ENCODE measurements around the gene LOC101059915.
A peak's percentile ranks its signal among the peaks of the same experiment; 100 is the strongest.
"Not testable (repeated sequence)": the region's sequence is repeated elsewhere in the genome, so short reads cannot be mapped to it uniquely, and the experiment has no call there.

The LOC101059915 gene

DNA sequence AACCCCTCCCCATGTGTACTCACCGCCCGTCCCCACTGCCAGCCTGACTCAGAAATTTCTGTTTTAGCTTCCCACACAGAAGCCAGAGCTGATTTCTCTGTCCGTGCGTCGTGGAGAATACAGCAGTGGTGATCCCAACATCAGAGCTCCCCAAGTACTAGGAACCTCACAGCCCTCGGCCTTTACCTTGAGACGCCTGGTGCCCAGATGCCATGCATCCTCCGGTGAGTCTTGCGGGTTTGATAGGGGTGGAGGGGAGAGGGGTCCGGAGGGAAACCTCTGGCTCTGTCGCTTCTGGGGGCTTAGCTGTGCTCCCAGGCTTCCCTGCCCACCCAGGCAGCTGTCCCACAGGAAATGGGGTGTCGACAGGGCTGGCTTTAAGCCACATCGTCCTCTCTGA is 2.1 kb downstream of the LOC101059915 start:
- no peaks in the 10 kb centered on the region for H3K9me3 ChIP-seq
- ATAC-seq (no peak), DNase-seq (no peak)
- no peak overlapping the region for H3K4me3 ChIP-seq
- in situ Hi-C loops (cut with MboI; ENCODE audit: low sequenced_read_pairs in 4 of 4): no loop called here
- no peaks in the 10 kb centered on the region for H3K27me3 ChIP-seq
- TF ChIP-seq POLR2A (IDR thresholded peaks at IDR 0.05): no peak
- no peak for TF ChIP-seq CTCF (IDR thresholded peaks at IDR 0.05 in 4 of 5, conservative IDR thresholded peaks at IDR 0.05 in 1 of 5)
- H3K36me3 ChIP-seq: no peaks in the 10 kb centered on the region
- intact Hi-C loops (cut with DNase I; ENCODE audit: low total_unique reads): no loop called here
- no peak overlapping the region for H3K27ac ChIP-seq
- H3K4me1 ChIP-seq: no peaks in the 10 kb centered on the region

- intact Hi-C loops (cut with DNase I; ENCODE audit: low total_unique reads); H3K36me3 ChIP-seq; H3K4me1 ChIP-seq; H3K9me3 ChIP-seq; ATAC-seq; H3K4me3 ChIP-seq; in situ Hi-C loops (cut with MboI; ENCODE audit: low sequenced_read_pairs in 4 of 4); H3K27ac ChIP-seq; DNase-seq; H3K27me3 ChIP-seq: not testable (repeated sequence)
- TF ChIP-seq CTCF (IDR thresholded peaks at IDR 0.05 in 4 of 5, conservative IDR thresholded peaks at IDR 0.05 in 1 of 5): peak in 1 of 5 experiments; percentile 6
These were observed 2.6 kb downstream of the LOC101059915 start for GRCh38 chrX:71669947-71670346.

DNA sequence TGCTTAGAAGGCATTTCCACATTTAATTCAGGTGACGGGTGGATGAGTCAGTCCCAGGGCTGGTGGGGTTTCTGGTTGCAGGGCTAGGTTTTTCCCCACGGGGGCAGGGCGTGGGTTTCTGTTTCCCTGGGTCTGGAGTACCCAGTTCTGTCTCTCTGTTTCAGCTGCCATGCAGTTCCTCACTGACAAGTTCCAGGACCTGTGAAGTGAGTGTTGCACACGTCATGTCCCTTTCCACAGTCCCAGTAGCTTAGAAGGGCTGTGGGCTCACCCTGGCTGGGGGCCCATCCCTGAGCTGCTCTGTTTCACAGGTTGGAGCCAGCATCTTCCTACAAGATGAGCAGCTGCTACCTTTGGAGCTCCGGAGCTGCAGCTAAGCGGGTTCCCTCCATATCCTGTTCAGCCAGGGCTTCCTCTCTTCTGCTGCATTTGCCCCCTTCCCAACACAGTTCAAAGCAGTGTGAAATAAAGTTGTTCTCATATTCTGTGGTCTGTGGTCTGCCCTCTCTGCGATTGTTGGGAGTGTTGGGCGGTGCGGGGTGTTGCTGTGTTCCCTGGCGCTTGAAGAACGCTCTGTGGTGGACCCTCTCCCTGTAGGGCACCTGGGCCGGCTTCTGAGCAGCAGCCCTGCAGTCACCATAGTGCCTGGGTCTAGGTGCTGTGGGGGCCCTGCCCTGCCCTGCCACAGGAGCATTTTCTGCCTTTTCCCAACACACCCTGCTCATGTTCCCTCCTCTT is 3.9 kb downstream of the LOC101059915 start:
- no peak for DNase-seq
- Histone ChIP-seq H3K27ac (no peak overlapping the region), H3K36me3 (no peaks in the 10 kb centered on the region), H3K9me3 (no peaks in the 10 kb centered on the region), H3K27me3 (no peaks in the 10 kb centered on the region), H3K4me1 (no peaks in the 10 kb centered on the region), H3K4me3 (no peak overlapping the region)
- intact Hi-C loops (cut with DNase I; ENCODE audit: low total_unique reads): no loop called here
- in situ Hi-C loops (cut with MboI; ENCODE audit: low sequenced_read_pairs in 4 of 4): no loop called here
- no peak for ATAC-seq
- TF ChIP-seq POLR2A (IDR thresholded peaks at IDR 0.05): no peak
- no peak for TF ChIP-seq CTCF (IDR thresholded peaks at IDR 0.05 in 4 of 5, conservative IDR thresholded peaks at IDR 0.05 in 1 of 5)

GRCh38 chrX:71671938-71672337 is 4.6 kb downstream of the LOC101059915 start:
- in situ Hi-C loops (cut with MboI; ENCODE audit: low sequenced_read_pairs in 4 of 4): no loop called here
- H3K9me3 ChIP-seq: no peaks in the 10 kb centered on the region
- intact Hi-C loops (cut with DNase I; ENCODE audit: low total_unique reads): no loop called here
- no peak overlapping the region for H3K27ac ChIP-seq
- no peaks in the 10 kb centered on the region for H3K4me1 ChIP-seq
- TF ChIP-seq POLR2A (IDR thresholded peaks at IDR 0.05): no peak
- TF ChIP-seq CTCF (IDR thresholded peaks at IDR 0.05 in 4 of 5, conservative IDR thresholded peaks at IDR 0.05 in 1 of 5): no peak
- ATAC-seq: no peak
- no peak overlapping the region for H3K4me3 ChIP-seq
- H3K36me3 ChIP-seq: no peaks in the 10 kb centered on the region
- H3K27me3 ChIP-seq: no peaks in the 10 kb centered on the region
- DNase-seq: no peak

DNA sequence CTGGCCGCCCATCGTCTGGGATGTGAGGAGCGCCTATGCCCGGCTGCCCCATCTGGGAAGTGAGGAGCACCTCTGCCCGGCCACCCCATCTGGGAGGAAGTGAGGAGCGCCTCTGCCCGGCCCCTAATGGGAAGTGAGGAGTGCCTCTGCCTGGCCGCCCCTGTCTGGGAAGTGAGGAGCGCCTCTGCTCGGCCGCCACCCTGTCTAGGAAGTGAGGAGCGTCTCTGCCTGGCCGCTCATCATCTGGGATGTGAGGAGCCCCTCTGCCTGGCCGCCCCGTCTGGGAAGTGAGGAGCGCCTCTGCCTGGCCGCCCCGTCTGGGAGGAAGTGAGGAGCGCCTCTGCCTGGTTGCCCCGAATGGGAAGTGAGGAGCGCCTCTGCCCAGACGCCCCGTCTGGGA is 8.3 kb downstream of the LOC101059915 start:
- not testable (repeated sequence) for H3K36me3 ChIP-seq, H3K4me1 ChIP-seq, H3K9me3 ChIP-seq

DNA sequence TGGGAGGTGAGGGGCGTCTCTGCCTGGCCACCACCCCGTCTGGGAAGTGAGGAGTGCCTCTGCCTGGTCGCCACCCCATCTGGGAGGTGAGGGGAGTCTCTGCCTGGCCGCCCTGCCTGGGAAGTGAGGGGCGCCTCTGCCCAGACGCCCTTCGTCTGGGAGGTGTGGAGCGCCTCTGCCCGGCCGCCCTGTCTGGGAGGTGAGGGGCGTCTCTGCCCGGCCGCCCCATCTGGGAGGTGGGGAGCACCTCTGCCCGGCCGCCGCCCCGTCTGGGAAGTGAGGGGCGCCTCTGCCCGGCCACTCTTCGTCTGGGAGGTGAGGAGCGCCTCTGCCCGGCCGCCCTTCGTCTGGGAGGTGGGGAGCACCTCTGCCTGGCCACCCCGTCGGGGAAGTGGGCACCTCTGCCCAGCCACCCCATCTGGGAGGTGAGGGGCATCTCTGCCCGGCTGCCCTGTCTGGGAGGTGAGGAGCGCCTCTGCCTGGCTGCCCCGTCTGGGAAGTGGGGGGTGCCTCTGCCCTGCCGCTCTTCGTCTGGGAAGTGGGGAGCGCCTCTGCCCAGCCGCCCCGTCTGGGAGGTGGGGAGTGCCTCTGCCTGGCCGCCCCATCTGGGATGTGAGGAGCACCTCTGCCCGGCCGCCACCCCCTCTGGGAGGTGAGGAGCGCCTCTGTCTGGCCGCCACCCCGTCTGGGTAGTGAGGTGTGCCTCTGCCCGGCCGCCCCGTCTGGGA is 8.9 kb downstream of the LOC101059915 start:
- H3K9me3 ChIP-seq; H3K27me3 ChIP-seq; H3K4me1 ChIP-seq; ATAC-seq; H3K27ac ChIP-seq; intact Hi-C loops (cut with DNase I; ENCODE audit: low total_unique reads); DNase-seq; H3K4me3 ChIP-seq; H3K36me3 ChIP-seq; in situ Hi-C loops (cut with MboI; ENCODE audit: low sequenced_read_pairs in 4 of 4): not testable (repeated sequence)

More for the DNA sequence above, 8.3 kb downstream of the LOC101059915 start:
- H3K27ac ChIP-seq; intact Hi-C loops (cut with DNase I; ENCODE audit: low total_unique reads); ATAC-seq; DNase-seq; H3K4me3 ChIP-seq; H3K27me3 ChIP-seq; in situ Hi-C loops (cut with MboI; ENCODE audit: low sequenced_read_pairs in 4 of 4): not testable (repeated sequence)

DNA sequence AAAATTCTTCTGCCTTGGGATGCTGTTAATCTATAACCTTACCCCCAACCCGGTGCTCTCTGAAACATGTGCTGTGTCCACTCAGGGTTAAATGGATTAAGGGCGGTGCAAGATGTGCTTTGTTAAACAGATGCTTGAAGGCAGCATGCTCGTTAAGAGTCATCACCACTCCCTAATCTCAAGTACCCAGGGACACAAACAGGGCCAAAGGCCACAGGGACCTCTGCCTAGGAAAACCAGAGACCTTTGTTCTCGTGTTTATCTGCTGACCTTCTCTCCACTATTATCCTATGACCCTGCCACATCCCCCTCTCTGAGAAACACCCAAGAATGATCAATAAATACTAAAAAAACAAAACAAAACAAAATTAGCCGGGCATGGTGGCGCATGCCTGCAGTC is 9.8 kb downstream of the LOC101059915 start:
- H3K36me3 ChIP-seq; H3K9me3 ChIP-seq; H3K4me3 ChIP-seq; ATAC-seq; in situ Hi-C loops (cut with MboI; ENCODE audit: low sequenced_read_pairs in 4 of 4); H3K4me1 ChIP-seq; DNase-seq; intact Hi-C loops (cut with DNase I; ENCODE audit: low total_unique reads); H3K27ac ChIP-seq; H3K27me3 ChIP-seq: not testable (repeated sequence)
